SK-N-SH treated with all-trans-retinoic acid at 6 μM for 48 hours (cell line): Measurements from ENCODE around the gene CIITA.

Experiments
- GLIS3 ChIP-seq: fragments of 250-450 bp; sonication (Bioruptor Pico); IDR thresholded peaks from 2 replicates; pipeline ENCODE4 v1.5.0; 2020; ENCODE audit warnings: mild to moderate bottlenecking, moderate library complexity
- OSR1 ChIP-seq: fragments of 250-450 bp; sonication (Bioruptor Pico); IDR thresholded peaks from 2 replicates; pipeline ENCODE4 v1.8.0; 2022; ENCODE audit warnings: moderate library complexity, mild to moderate bottlenecking, inconsistent platforms
- ZC3H10 ChIP-seq: fragments of 250-450 bp; sonication (Bioruptor Pico); IDR thresholded peaks from 2 replicates; pipeline ENCODE4 v1.5.1; 2021; ENCODE audit warnings: mild to moderate bottlenecking, moderate library complexity
- TF ChIP-seq, protein P1 (sequence below): fragments of 250-450 bp; sonication (Bioruptor Pico); IDR thresholded peaks from 2 replicates; pipeline ENCODE4 v1.5.1; 2021; ENCODE audit warnings: mild to moderate bottlenecking, moderate library complexity
- TF ChIP-seq, protein P2 (sequence below): fragments of 250-450 bp; sonication (Bioruptor Pico); IDR thresholded peaks from 2 replicates; pipeline ENCODE4 v1.5.0; 2020; ENCODE audit warnings: mild to moderate bottlenecking, moderate library complexity

DNA sequence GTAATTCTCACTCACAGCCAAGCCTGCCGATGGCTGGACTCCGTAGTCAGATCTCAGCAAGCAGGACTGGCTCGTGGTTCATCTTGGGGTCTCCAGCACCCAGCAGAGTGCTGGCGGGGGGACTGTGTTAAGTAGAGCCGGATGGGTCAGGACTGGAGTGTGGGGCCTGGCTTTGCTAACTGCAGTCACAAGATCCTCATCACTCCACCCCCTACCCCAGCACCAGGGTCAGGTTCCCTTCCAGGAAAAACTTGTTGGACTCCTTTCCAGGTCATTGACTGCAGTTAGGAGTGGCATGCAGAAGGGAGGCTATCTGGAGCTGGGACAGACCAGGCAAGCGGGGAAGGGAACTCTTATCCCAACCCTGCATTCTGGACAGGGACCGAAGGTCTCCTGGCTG is 6.0 kb downstream of the CIITA start:
- TF ChIP-seq OSR1 (CRISPR knock-in tag) (no peak), GLIS3 (CRISPR knock-in tag) (no peak), ZC3H10 (CRISPR knock-in tag) (no peak)
- TF ChIP-seq, protein P1, sequence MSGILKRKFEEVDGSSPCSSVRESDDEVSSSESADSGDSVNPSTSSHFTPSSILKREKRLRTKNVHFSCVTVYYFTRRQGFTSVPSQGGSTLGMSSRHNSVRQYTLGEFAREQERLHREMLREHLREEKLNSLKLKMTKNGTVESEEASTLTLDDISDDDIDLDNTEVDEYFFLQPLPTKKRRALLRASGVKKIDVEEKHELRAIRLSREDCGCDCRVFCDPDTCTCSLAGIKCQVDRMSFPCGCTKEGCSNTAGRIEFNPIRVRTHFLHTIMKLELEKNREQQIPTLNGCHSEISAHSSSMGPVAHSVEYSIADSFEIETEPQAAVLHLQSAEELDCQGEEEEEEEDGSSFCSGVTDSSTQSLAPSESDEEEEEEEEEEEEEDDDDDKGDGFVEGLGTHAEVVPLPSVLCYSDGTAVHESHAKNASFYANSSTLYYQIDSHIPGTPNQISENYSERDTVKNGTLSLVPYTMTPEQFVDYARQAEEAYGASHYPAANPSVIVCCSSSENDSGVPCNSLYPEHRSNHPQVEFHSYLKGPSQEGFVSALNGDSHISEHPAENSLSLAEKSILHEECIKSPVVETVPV (CRISPR knock-in tag), result no peak
- TF ChIP-seq, protein P2, sequence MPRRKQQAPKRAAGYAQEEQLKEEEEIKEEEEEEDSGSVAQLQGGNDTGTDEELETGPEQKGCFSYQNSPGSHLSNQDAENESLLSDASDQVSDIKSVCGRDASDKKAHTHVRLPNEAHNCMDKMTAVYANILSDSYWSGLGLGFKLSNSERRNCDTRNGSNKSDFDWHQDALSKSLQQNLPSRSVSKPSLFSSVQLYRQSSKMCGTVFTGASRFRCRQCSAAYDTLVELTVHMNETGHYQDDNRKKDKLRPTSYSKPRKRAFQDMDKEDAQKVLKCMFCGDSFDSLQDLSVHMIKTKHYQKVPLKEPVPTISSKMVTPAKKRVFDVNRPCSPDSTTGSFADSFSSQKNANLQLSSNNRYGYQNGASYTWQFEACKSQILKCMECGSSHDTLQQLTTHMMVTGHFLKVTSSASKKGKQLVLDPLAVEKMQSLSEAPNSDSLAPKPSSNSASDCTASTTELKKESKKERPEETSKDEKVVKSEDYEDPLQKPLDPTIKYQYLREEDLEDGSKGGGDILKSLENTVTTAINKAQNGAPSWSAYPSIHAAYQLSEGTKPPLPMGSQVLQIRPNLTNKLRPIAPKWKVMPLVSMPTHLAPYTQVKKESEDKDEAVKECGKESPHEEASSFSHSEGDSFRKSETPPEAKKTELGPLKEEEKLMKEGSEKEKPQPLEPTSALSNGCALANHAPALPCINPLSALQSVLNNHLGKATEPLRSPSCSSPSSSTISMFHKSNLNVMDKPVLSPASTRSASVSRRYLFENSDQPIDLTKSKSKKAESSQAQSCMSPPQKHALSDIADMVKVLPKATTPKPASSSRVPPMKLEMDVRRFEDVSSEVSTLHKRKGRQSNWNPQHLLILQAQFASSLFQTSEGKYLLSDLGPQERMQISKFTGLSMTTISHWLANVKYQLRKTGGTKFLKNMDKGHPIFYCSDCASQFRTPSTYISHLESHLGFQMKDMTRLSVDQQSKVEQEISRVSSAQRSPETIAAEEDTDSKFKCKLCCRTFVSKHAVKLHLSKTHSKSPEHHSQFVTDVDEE (CRISPR knock-in tag), result no peak
